Stimulated activated memory B cell treated with anti-CD40 and anti-IgM and Interleukin-4, amounts not matched to agents 10 μg/mL and 1 μg/mL and 100 μg/mL, for 72 hours (primary cell): ENCODE results near the gene CEP97.
"Not testable (repeated sequence)": the region's sequence is repeated elsewhere in the genome, so short reads cannot be mapped to it uniquely, and the experiment has no call there.

Experiments used
- ATAC-seq: fragments of 150-1000 bp; cut with Tn5 transposase; 2 replicates; pipeline ENCODE4 v1.10.0; 2021
- H3K27ac Mint-ChIP-seq: one replicate; pipeline ENCODE4 v1.8.0; 2022; ENCODE audit warnings: mild to moderate bottlenecking, mixed read lengths
- H3K27me3 Mint-ChIP-seq: one replicate; pipeline ENCODE4 v1.8.0; 2022; ENCODE audit warnings: mixed read lengths
- H3K36me3 Mint-ChIP-seq: one replicate; pipeline ENCODE4 v1.8.0; 2022; ENCODE audit warnings: mixed read lengths
- H3K4me1 Mint-ChIP-seq: one replicate; pipeline ENCODE4 v1.8.0; 2022; ENCODE audit warnings: mixed read lengths
- H3K4me3 Mint-ChIP-seq: one replicate; pipeline ENCODE4 v1.8.0; 2022; ENCODE audit warnings: mild to moderate bottlenecking, moderate library complexity, mixed read lengths
- H3K9me3 Mint-ChIP-seq: one replicate; pipeline ENCODE4 v1.8.0; 2022; ENCODE audit warnings: mixed read lengths

CEP97 gene

GRCh38 chr3:101729586-101729985 lies 5.2 kb downstream of the CEP97 start:
- Mint-ChIP-seq H3K27ac (no peak overlapping the region), H3K9me3 (no peaks in the 10 kb centered on the region), H3K4me1 (peaks cover 9% of the 10 kb centered on the region), H3K27me3 (no peaks in the 10 kb centered on the region), H3K4me3 (no peak overlapping the region), H3K36me3 (peaks cover 16% of the 10 kb centered on the region)
- no peak for ATAC-seq

GRCh38 chr3:101730839-101731238 lies 6.4 kb downstream of the CEP97 start:
- Mint-ChIP-seq H3K27me3 (no peaks in the 10 kb centered on the region), H3K4me1 (peaks cover 4% of the 10 kb centered on the region), H3K4me3 (no peak overlapping the region), H3K27ac (no peak overlapping the region), H3K9me3 (no peaks in the 10 kb centered on the region), H3K36me3 (peaks cover 29% of the 10 kb centered on the region)
- no peak for ATAC-seq

GRCh38 chr3:101732240-101732641 lies 7.8 kb downstream of the CEP97 start:
- H3K9me3 Mint-ChIP-seq, result no peaks in the 10 kb centered on the region
- ATAC-seq, result no peak
- no peaks in the 10 kb centered on the region for H3K27me3 Mint-ChIP-seq
- H3K27ac Mint-ChIP-seq, result no peak overlapping the region
- H3K36me3 Mint-ChIP-seq, result peaks cover 42% of the 10 kb centered on the region
- no peak overlapping the region for H3K4me3 Mint-ChIP-seq
- H3K4me1 Mint-ChIP-seq, result no peaks in the 10 kb centered on the region

GRCh38 chr3:101735833-101736232 lies 11.4 kb downstream of the CEP97 start:
- Mint-ChIP-seq H3K36me3 (peaks cover 60% of the 10 kb centered on the region), H3K27me3 (no peaks in the 10 kb centered on the region), H3K9me3 (no peaks in the 10 kb centered on the region), H3K27ac (no peak overlapping the region), H3K4me1 (no peaks in the 10 kb centered on the region), H3K4me3 (no peak overlapping the region)
- ATAC-seq, result no peak

GRCh38 chr3:101741914-101742313 lies 17.5 kb downstream of the CEP97 start:
- not testable (repeated sequence) for H3K9me3 Mint-ChIP-seq, H3K27me3 Mint-ChIP-seq, H3K27ac Mint-ChIP-seq, H3K4me1 Mint-ChIP-seq, H3K4me3 Mint-ChIP-seq, ATAC-seq
- H3K36me3 Mint-ChIP-seq, result peaks cover 35% of the 10 kb centered on the region

- no peaks in the 10 kb centered on the region for H3K27me3 Mint-ChIP-seq
- peaks cover 14% of the 10 kb centered on the region for H3K36me3 Mint-ChIP-seq
- no peak overlapping the region for H3K4me3 Mint-ChIP-seq
- peak overlapping the region; percentile 35 for H3K27ac Mint-ChIP-seq
- peaks cover 2% of the 10 kb centered on the region for H3K9me3 Mint-ChIP-seq
- ATAC-seq, result no peak
- H3K4me1 Mint-ChIP-seq, result no peaks in the 10 kb centered on the region
Observed at GRCh38 chr3:101744811-101745210, 20.4 kb downstream of the CEP97 start.

GRCh38 chr3:101745934-101746333 lies 21.5 kb downstream of the CEP97 start:
- peaks cover 22% of the 10 kb centered on the region for H3K36me3 Mint-ChIP-seq
- H3K27ac Mint-ChIP-seq, H3K27me3 Mint-ChIP-seq, H3K4me3 Mint-ChIP-seq, ATAC-seq, H3K9me3 Mint-ChIP-seq, H3K4me1 Mint-ChIP-seq: not testable (repeated sequence)

- H3K4me3 Mint-ChIP-seq, result peak overlapping the region; percentile 34
- H3K27ac Mint-ChIP-seq, H3K27me3 Mint-ChIP-seq, H3K9me3 Mint-ChIP-seq, H3K4me1 Mint-ChIP-seq, ATAC-seq: not testable (repeated sequence)
- H3K36me3 Mint-ChIP-seq, result peaks cover 71% of the 10 kb centered on the region
Observed at GRCh38 chr3:101753386-101754113, 29.1 kb downstream of the CEP97 start.

- peaks cover 10% of the 10 kb centered on the region for H3K4me1 Mint-ChIP-seq
- H3K27me3 Mint-ChIP-seq, result no peaks in the 10 kb centered on the region
- H3K4me3 Mint-ChIP-seq, result no peak overlapping the region
- ATAC-seq, result no peak
- H3K36me3 Mint-ChIP-seq, result peaks cover 70% of the 10 kb centered on the region
- H3K27ac Mint-ChIP-seq, result no peak overlapping the region
- H3K9me3 Mint-ChIP-seq, result no peaks in the 10 kb centered on the region
Observed at GRCh38 chr3:101758224-101758623, 33.8 kb downstream of the CEP97 start.

GRCh38 chr3:101762041-101762646 lies 37.7 kb downstream of the CEP97 start:
- H3K4me1 Mint-ChIP-seq, result peaks cover 10% of the 10 kb centered on the region
- H3K4me3 Mint-ChIP-seq, result no peak overlapping the region
- H3K27ac Mint-ChIP-seq, result no peak overlapping the region
- no peak for ATAC-seq
- H3K36me3 Mint-ChIP-seq, result peaks cover 48% of the 10 kb centered on the region
- no peaks in the 10 kb centered on the region for H3K27me3 Mint-ChIP-seq
- H3K9me3 Mint-ChIP-seq, result no peaks in the 10 kb centered on the region

GRCh38 chr3:101777745-101778281 lies 53.4 kb downstream of the CEP97 start:
- not testable (repeated sequence) for H3K4me3 Mint-ChIP-seq, H3K27me3 Mint-ChIP-seq, H3K9me3 Mint-ChIP-seq, ATAC-seq, H3K36me3 Mint-ChIP-seq
- Mint-ChIP-seq H3K4me1 (peaks cover 39% of the 10 kb centered on the region), H3K27ac (peak overlapping the region; percentile 97)

- no peak for ATAC-seq
Observed at GRCh38 chr3:101778385-101779046, 54.1 kb downstream of the CEP97 start.

GRCh38 chr3:101779047-101779821 lies 54.8 kb downstream of the CEP97 start, which contains the start of gene NXPE3:
TSS of gene NXPE3 (plus strand) at chr3:101779211. CDS start at chr3:101785597, 6,386 bp downstream.
- Mint-ChIP-seq H3K27me3 (no peaks in the 10 kb centered on the region), H3K4me3 (peak within 1 kb of the TSS; percentile 88), H3K36me3 (peaks cover 12% of the 10 kb centered on the region), H3K4me1 (peaks cover 48% of the 10 kb centered on the region), H3K9me3 (no peaks in the 10 kb centered on the region), H3K27ac (peak within 1 kb of the TSS; percentile 97)
- ATAC-seq, result peak; percentile 97

More at GRCh38 chr3:101778385-101779046, 54.1 kb downstream of the CEP97 start:
- H3K9me3 Mint-ChIP-seq, result no peaks in the 10 kb centered on the region
- H3K4me3 Mint-ChIP-seq, result peak overlapping the region; percentile 88
- H3K4me1 Mint-ChIP-seq, result peaks cover 41% of the 10 kb centered on the region
- H3K27ac Mint-ChIP-seq, result peak overlapping the region; percentile 97
- H3K27me3 Mint-ChIP-seq, result no peaks in the 10 kb centered on the region
- peaks cover 5% of the 10 kb centered on the region for H3K36me3 Mint-ChIP-seq

GRCh38 chr3:101779822-101780381 lies 55.5 kb downstream of the CEP97 start:
- peak overlapping the region; percentile 97 for H3K27ac Mint-ChIP-seq
- H3K4me3 Mint-ChIP-seq, result peak overlapping the region; percentile 88
- H3K36me3 Mint-ChIP-seq, result peaks cover 15% of the 10 kb centered on the region
- no peaks in the 10 kb centered on the region for H3K9me3 Mint-ChIP-seq
- no peak for ATAC-seq
- H3K27me3 Mint-ChIP-seq, result no peaks in the 10 kb centered on the region
- peaks cover 51% of the 10 kb centered on the region for H3K4me1 Mint-ChIP-seq
